HEK293T (cell line): ENCODE measurements around the gene NOXO1.
"Not testable (repeated sequence)": the region's sequence is repeated elsewhere in the genome, so short reads cannot be mapped to it uniquely, and the experiment has no call there.

Experiments used
- CTCF ChIA-PET: fragments of 350-600 bp; formaldehyde crosslinking; extraction: SDS; loops from one replicate; lab custom pipeline; 2021; ENCODE audit warnings: antibody characterized with exemption, inconsistent platforms; lab: Yijun Ruan, JAX
- POLR2A ChIA-PET: fragments of 350-600 bp; formaldehyde crosslinking; extraction: SDS; loops from one replicate; lab custom pipeline; 2020; ENCODE audit warnings: antibody characterized with exemption, inconsistent platforms; lab: Yijun Ruan, JAX
- DNase-seq: peaks from one replicate; pipeline ENCODE4 v3.0.0; 2012; ENCODE audit warnings: mixed read lengths; ENCODE audit errors: extremely low spot score
- ARNT ChIP-seq: fragments of 450-650 bp; IDR thresholded peaks from 2 replicates; pipeline ENCODE4 v1.6.1; 2017; ENCODE audit warnings: mild to moderate bottlenecking
- BHLHE40 ChIP-seq: fragments of 450-650 bp; IDR thresholded peaks from 2 replicates; pipeline ENCODE4 v1.6.1; 2016; ENCODE audit warnings: mild to moderate bottlenecking, moderate library complexity, borderline replicate concordance
- CTBP1 ChIP-seq: fragments of 450-650 bp; IDR thresholded peaks from 2 replicates; pipeline ENCODE4 v1.6.1; 2016; ENCODE audit warnings: borderline replicate concordance
- ELF4 ChIP-seq: fragments of 450-650 bp; IDR thresholded peaks from 2 replicates; pipeline ENCODE4 v1.6.1; 2017; ENCODE audit warnings: antibody characterized with exemption
- FOXA1 ChIP-seq: fragments of 450-650 bp; IDR thresholded peaks from 2 replicates; pipeline ENCODE4 v1.6.1; 2016; ENCODE audit warnings: mild to moderate bottlenecking
- FOXK2 ChIP-seq: fragments of 450-650 bp; IDR thresholded peaks from 2 replicates; pipeline ENCODE4 v1.6.1; 2016; ENCODE audit warnings: mild to moderate bottlenecking
- FOXM1 ChIP-seq: fragments of 450-650 bp; IDR thresholded peaks from 2 replicates; pipeline ENCODE4 v1.6.1; 2017; ENCODE audit warnings: mild to moderate bottlenecking, borderline replicate concordance
- HDGF ChIP-seq: fragments of 450-650 bp; IDR thresholded peaks from 2 replicates; pipeline ENCODE4 v1.6.1; 2017; ENCODE audit warnings: antibody characterized with exemption, borderline replicate concordance
- L3MBTL2 ChIP-seq: fragments of 450-650 bp; conservative IDR thresholded peaks from 2 replicates; pipeline ENCODE4 v1.6.1; 2016; ENCODE audit warnings: mild to moderate bottlenecking
- LEF1 ChIP-seq: fragments of 450-650 bp; IDR thresholded peaks from 2 replicates; pipeline ENCODE4 v1.6.1; 2017; ENCODE audit warnings: mild to moderate bottlenecking, borderline replicate concordance
- NFRKB ChIP-seq: fragments of 450-650 bp; IDR thresholded peaks from 2 replicates; pipeline ENCODE4 v1.6.1; 2016; ENCODE audit warnings: mild to moderate bottlenecking, moderate library complexity
- SP1 ChIP-seq: fragments of 450-650 bp; IDR thresholded peaks from 2 replicates; pipeline ENCODE4 v1.6.1; 2017
- SUZ12 ChIP-seq: fragments of 450-650 bp; IDR thresholded peaks from 2 replicates; pipeline ENCODE4 v1.6.1; 2016; ENCODE audit warnings: mild to moderate bottlenecking
- TARDBP ChIP-seq: fragments of 450-650 bp; IDR thresholded peaks from 2 replicates; pipeline ENCODE4 v1.6.1; 2016
- ZNF384 ChIP-seq: fragments of 450-650 bp; IDR thresholded peaks from 2 replicates; pipeline ENCODE4 v1.6.1; 2016
- TF ChIP-seq, protein P1 (sequence below): fragments of 450-650 bp; IDR thresholded peaks from 2 replicates; pipeline ENCODE4 v1.6.1; 2016

Gene NOXO1

DNA sequence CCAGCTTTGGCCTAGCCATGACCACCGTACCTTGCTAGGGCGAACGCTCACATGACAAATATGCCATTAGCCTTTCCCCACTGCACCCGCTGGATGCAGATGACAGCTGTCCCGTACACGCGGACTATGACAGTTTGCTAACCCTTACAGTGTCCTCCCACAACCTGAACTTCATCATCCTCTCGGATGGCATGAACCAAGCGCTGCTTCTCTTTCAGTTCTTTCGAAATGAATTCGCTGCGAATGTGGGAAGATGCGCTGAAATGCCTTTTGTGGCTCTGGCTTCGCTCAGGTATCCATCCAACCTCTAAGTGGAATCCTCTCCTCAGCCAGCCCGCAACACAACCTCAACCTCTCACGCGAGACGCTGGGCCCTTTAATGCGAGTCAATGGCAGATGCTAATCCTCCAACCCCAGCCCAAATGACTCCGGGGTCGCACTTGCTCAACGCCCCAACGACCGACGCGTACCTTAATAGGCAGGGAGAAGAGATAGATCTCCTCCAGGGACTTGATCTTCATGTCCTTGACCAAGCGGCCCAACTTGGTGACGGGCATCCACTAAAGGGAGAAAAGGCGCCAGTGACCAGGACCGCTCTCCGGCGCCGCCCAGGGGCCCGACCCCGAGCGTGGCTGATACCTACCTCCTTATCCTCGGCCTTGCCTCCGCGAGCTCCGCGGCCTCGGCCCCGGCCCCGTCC lies 17.3 kb downstream of the NOXO1 start:
- POLR2A ChIA-PET = interaction anchor here (0.7 to 4.6 kb wide), 56 partner anchors 8 to 261 kb away, joined by 3 to 95 read pairs (median 6); partner anchors contain the start of genes FAHD1, GFER, HAGH and MAPK8IP3
- DNase-seq = no peak
- no peak for TF ChIP-seq FOXA1
- no peak for TF ChIP-seq L3MBTL2
- no peak for TF ChIP-seq ARNT
- TF ChIP-seq SP1 = no peak
- TF ChIP-seq CTBP1 = no peak
- no peak for TF ChIP-seq NFRKB
- TF ChIP-seq BHLHE40 = no peak
- no peak for TF ChIP-seq FOXM1
- TF ChIP-seq LEF1 = no peak
- TF ChIP-seq, protein P1, sequence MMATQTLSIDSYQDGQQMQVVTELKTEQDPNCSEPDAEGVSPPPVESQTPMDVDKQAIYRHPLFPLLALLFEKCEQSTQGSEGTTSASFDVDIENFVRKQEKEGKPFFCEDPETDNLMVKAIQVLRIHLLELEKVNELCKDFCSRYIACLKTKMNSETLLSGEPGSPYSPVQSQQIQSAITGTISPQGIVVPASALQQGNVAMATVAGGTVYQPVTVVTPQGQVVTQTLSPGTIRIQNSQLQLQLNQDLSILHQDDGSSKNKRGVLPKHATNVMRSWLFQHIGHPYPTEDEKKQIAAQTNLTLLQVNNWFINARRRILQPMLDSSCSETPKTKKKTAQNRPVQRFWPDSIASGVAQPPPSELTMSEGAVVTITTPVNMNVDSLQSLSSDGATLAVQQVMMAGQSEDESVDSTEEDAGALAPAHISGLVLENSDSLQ = no peak
- TF ChIP-seq FOXK2 = no peak
- no peak for TF ChIP-seq ELF4
- no peak for TF ChIP-seq TARDBP
- TF ChIP-seq SUZ12 = no peak
- no peak for TF ChIP-seq HDGF
- TF ChIP-seq ZNF384 = no peak
- CTCF ChIA-PET = interaction anchor here (1.4 kb wide), 1 partner anchor 23 kb away, joined by 7 read pairs; no protein-coding TSS in a partner anchor

DNA sequence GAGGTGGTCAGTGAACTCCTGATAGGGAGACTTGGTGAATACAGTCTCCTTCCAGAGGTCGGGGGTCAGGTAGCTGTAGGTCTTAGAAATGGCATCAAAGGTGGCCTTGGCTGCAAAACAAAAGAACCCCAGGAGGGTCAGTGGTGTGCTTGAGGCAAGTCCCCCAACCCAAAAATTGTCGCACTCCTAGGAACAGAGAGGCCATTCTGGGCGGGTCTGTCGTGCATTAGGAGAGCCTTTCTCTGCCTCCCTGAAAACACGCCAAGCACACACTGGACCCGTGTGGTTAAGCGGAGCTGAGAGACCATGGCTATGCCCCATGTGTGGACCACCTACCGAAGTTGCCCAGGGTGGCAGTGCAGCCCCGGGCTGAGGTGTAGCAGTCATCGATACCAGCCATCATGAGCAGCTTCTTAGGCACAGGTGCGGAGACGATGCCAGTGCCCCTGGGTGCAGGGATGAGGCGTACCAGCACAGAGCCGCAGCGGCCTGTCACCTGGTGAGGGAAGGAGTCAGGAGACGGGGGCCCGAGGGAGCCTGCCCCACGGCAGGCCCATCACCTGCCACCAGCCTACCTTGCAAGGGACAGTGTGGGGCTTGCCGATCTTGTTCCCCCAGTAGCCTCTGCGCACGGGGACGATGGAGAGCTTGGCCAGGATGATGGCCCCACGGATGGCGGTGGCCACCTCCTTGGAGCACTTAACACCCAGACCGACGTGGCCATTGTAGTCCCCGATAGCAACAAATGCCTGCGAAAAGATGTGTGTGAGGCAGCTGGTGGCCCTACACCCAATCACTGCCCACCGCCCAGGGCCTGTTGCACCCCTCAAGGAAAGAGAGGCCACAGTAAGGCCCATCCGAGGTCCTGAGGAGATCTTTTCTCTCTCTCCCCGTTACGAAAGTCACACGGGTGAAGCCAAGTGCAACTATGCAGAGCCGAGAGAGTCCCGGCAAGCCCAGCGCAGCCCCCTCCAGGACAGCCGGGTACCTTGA lies 18.8 kb downstream of the NOXO1 start:
- not testable (repeated sequence) for DNase-seq
- ChIA-PET CTCF (interaction anchor here (2.2 kb wide), 1 partner anchor 21 kb away, joined by 11 read pairs; no protein-coding TSS in a partner anchor), POLR2A (interaction anchor here (1.1 to 4.6 kb wide), 8 partner anchors 8 to 180 kb away, joined by 4 to 95 read pairs (median 12); partner anchors contain the start of genes MSRB1, NUBP2, SPSB3 and TBL3)

DNA sequence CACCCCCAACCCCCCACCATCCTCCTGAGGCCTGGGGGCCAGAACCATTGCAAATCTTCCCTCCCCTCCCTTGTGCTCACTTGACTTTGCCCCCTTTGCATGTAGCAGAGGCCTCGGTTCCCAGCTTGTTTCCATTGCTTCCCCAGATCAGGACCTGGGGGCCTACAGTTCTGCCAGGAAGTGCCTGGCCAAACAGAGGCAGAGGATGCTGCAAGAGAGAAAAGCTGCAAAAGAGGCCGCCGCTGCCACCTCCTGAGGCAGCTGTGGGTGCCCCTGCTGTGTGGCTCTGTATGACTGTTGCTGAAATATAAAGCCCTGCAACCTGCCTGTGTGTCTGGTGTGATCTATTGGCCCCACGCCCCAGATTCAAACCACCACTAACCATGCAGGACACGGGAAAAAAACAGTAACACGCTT lies 19.6 kb downstream of the NOXO1 start:
- ChIA-PET CTCF (interaction anchor here (1.6 to 2.2 kb wide), 2 partner anchors 21 to 39 kb away, joined by 5 to 11 read pairs; no protein-coding TSS in a partner anchor), POLR2A (interaction anchor here (1.1 to 3.6 kb wide), 8 partner anchors 9 to 194 kb away, joined by 4 to 33 read pairs (median 10); partner anchors contain the start of genes MSRB1, NUBP2, SPSB3 and TBL3)
- TF ChIP-seq BHLHE40 = no peak
- TF ChIP-seq ELF4 = peak; percentile 32; the same call in 1 of the 2 replicates
- DNase-seq = peak; percentile 25

DNA sequence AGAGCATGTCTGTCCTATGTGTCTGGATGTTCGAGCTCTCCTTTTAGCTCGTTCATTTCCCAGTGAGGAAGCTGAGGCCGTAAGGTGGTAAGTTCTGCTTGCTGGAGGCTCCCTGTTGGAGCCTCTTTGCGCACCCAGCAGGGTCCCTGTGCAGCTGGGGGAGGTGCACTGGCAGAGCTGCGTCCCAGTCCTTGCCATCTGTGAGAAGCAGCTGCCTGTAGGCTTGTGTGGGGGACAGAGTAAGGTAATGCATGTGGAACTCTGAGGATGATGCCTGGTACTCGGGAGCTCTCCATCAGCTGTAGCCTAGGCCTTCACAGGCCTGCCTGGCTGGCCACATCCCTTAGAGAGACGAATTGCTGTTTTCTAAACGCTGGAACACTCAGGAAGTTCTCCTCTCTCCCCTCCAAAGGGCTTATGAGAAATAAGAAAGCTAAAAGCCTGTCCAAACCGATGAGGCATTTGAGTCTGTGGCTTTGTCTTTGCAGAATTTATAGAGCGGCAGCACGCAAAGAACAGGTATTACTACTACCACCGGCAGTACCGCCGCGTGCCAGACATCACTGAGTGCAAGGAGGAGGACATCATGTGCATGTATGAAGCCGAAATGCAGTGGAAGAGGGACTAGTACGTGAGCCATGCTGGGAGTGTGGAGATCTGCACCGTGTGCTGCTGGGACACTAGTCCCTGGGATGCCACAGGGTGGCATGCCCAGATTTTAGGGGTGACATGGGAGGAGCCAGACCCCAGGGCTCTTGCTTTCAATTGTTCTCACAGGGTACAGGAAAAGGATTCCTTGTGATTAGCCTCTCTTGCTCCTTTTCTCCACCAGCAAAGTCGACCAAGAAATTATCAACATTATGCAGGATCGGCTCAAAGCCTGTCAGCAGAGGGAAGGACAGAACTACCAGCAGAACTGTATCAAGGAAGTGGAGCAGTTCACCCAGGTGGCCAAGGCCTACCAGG lies 20.3 kb downstream of the NOXO1 start:
- ChIA-PET CTCF (interaction anchor here (1.1 to 2.2 kb wide), 3 partner anchors 20 to 38 kb away, joined by 3 to 11 read pairs (median 5); no protein-coding TSS in a partner anchor), POLR2A (interaction anchor here (0.6 to 3.6 kb wide), 16 partner anchors 9 to 194 kb away, joined by 3 to 33 read pairs (median 6); partner anchors contain the start of genes FAHD1, MSRB1, NOXO1 and NUBP2)
- no peak for TF ChIP-seq LEF1
- TF ChIP-seq BHLHE40 = no peak; the same call in 1 of the 2 replicates
- TF ChIP-seq FOXM1 = no peak
- TF ChIP-seq ZNF384 = no peak
- TF ChIP-seq, protein P1 = no peak
- peak; percentile 57 for TF ChIP-seq ARNT
- TF ChIP-seq FOXA1 = no peak
- no peak for TF ChIP-seq SUZ12
- TF ChIP-seq HDGF = no peak
- peak; percentile 5; the same call in 1 of the 2 replicates for TF ChIP-seq CTBP1
- no peak for TF ChIP-seq TARDBP
- no peak for TF ChIP-seq SP1
- TF ChIP-seq NFRKB = no peak; the same call in 1 of the 2 replicates
- peak; percentile 66 for TF ChIP-seq L3MBTL2
- TF ChIP-seq ELF4 = peak; percentile 84
- no peak for TF ChIP-seq FOXK2
- DNase-seq = no peak
